WTC11 (cell line): Measurements from ENCODE around the gene CAP1. TPM values are rescaled to one million over a fixed set of nuclear protein-coding genes. Genes with fewer than 3 reads are reported as not detected.

Experiments used
- ATAC-seq: fragments of 200-7000 bp; cut with Tn5 transposase; 2 replicates; pipeline ENCODE4 v1.10.0; 2021; ENCODE audit warnings: mild to moderate bottlenecking, moderate library complexity
- CTCF ChIA-PET: fragments of 300-600 bp; sonication (Branson Sonifier 250); formaldehyde crosslinking; loops from one replicate; lab custom pipeline; 2021; ENCODE audit warnings: antibody characterized with exemption; lab: Charles Lee
- POLR2A ChIA-PET: fragments of 350-600 bp; sonication (Branson Sonifier 250); formaldehyde crosslinking; loops from one replicate; lab custom pipeline; 2021; ENCODE audit warnings: antibody characterized with exemption; lab: Charles Lee
- DNase-seq: peaks from one replicate; pipeline ENCODE4 v3.0.0; 2021; ENCODE audit warnings: low spot score
- H3K27ac Mint-ChIP-seq: 2 replicates; pipeline ENCODE4 v1.8.0; 2021; ENCODE audit warnings: mixed read lengths
- H3K27me3 Mint-ChIP-seq: 2 replicates; pipeline ENCODE4 v1.8.0; 2021; ENCODE audit warnings: low read depth, mild to moderate bottlenecking, moderate library complexity, mixed read lengths
- H3K36me3 Mint-ChIP-seq: 2 replicates; pipeline ENCODE4 v1.8.0; 2021; ENCODE audit warnings: mixed read lengths
- H3K4me1 Mint-ChIP-seq: 2 replicates; pipeline ENCODE4 v1.8.0; 2022; ENCODE audit warnings: mixed read lengths
- H3K4me3 Mint-ChIP-seq: 2 replicates; pipeline ENCODE4 v1.8.0; 2021; ENCODE audit warnings: mild to moderate bottlenecking, moderate library complexity, mixed read lengths
- H3K9me3 Mint-ChIP-seq: 2 replicates; pipeline ENCODE4 v1.8.0; 2021; ENCODE audit warnings: mixed read lengths
- CBFB ChIP-seq: sonication (generic); formaldehyde crosslinking; IDR thresholded peaks from 2 replicates; pipeline ENCODE4 v1.8.1; 2022; ENCODE audit warnings: mild to moderate bottlenecking, low read depth, missing genetic modification reagents
- CDX4 ChIP-seq: fragments of 250-450 bp; sonication (Bioruptor Pico); IDR thresholded peaks from 2 replicates; pipeline ENCODE4 v1.9.0; 2021; ENCODE audit warnings: moderate library complexity, mild to moderate bottlenecking, inconsistent platforms, borderline replicate concordance
- CREM ChIP-seq: sonication (generic); formaldehyde crosslinking; IDR thresholded peaks from 2 replicates; pipeline ENCODE4 v1.8.1; 2022; ENCODE audit warnings: mild to moderate bottlenecking, missing genetic modification reagents, moderate library complexity
- ESRRA ChIP-seq: sonication (generic); formaldehyde crosslinking; IDR thresholded peaks from 2 replicates; pipeline ENCODE4 v1.8.1; 2022; ENCODE audit warnings: mild to moderate bottlenecking, missing genetic modification reagents, borderline replicate concordance
- FOXJ3 ChIP-seq: sonication (generic); formaldehyde crosslinking; IDR thresholded peaks from 2 replicates; pipeline ENCODE4 v1.9.0; 2021; ENCODE audit warnings: missing genetic modification reagents, mild to moderate bottlenecking, borderline replicate concordance
- MAX ChIP-seq: sonication (generic); formaldehyde crosslinking; IDR thresholded peaks from 2 replicates; pipeline ENCODE4 v1.8.0; 2022; ENCODE audit warnings: mild to moderate bottlenecking, missing genetic modification reagents
- MXD4 ChIP-seq: fragments of 250-450 bp; sonication (Bioruptor Pico); IDR thresholded peaks from 2 replicates; pipeline ENCODE4 v1.8.0; 2021; ENCODE audit warnings: mild to moderate bottlenecking, moderate library complexity, borderline replicate concordance
- MYBL2 ChIP-seq: sonication (generic); formaldehyde crosslinking; IDR thresholded peaks from 2 replicates; pipeline ENCODE4 v1.8.1; 2023; ENCODE audit warnings: mild to moderate bottlenecking, moderate library complexity, missing genetic modification reagents
- NFATC4 ChIP-seq: fragments of 250-450 bp; sonication (Bioruptor Pico); IDR thresholded peaks from 2 replicates; pipeline ENCODE4 v1.9.0; 2021; ENCODE audit warnings: mild to moderate bottlenecking
- NFYB ChIP-seq: sonication (generic); formaldehyde crosslinking; conservative IDR thresholded peaks from 2 replicates; pipeline ENCODE4 v1.8.0; 2022; ENCODE audit warnings: low read depth, missing genetic modification reagents
- NR3C1 ChIP-seq: sonication (generic); formaldehyde crosslinking; conservative IDR thresholded peaks from 2 replicates; pipeline ENCODE4 v1.8.1; 2023; ENCODE audit warnings: low read depth, mild to moderate bottlenecking, missing genetic modification reagents
- PRDM15 ChIP-seq: sonication (generic); formaldehyde crosslinking; IDR thresholded peaks from 2 replicates; pipeline ENCODE4 v1.8.0; 2022; ENCODE audit warnings: missing genetic modification reagents
- RORB ChIP-seq: fragments of 250-450 bp; sonication (Bioruptor Pico); IDR thresholded peaks from 2 replicates; pipeline ENCODE4 v1.9.0; 2021; ENCODE audit warnings: mild to moderate bottlenecking
- SP1 ChIP-seq: sonication (generic); formaldehyde crosslinking; conservative IDR thresholded peaks from 2 replicates; pipeline ENCODE4 v1.8.1; 2022; ENCODE audit warnings: missing genetic modification reagents
- STAT6 ChIP-seq: sonication (generic); formaldehyde crosslinking; conservative IDR thresholded peaks from 2 replicates; pipeline ENCODE4 v1.8.1; 2023; ENCODE audit warnings: mild to moderate bottlenecking, low read depth, missing genetic modification reagents, moderate library complexity
- ZBTB43 ChIP-seq: sonication (generic); formaldehyde crosslinking; IDR thresholded peaks from 2 replicates; pipeline ENCODE4 v1.8.1; 2023; ENCODE audit warnings: mild to moderate bottlenecking, missing genetic modification reagents
- ZNF416 ChIP-seq: fragments of 250-450 bp; sonication (Bioruptor Pico); IDR thresholded peaks from 2 replicates; pipeline ENCODE4 v1.9.0; 2021; ENCODE audit warnings: mild to moderate bottlenecking, inconsistent platforms
- ZNF671 ChIP-seq: fragments of 250-450 bp; sonication (Bioruptor Pico); IDR thresholded peaks from 2 replicates; pipeline ENCODE4 v1.8.0; 2021; ENCODE audit warnings: mild to moderate bottlenecking
- total RNA-seq: library from RNA; stranded (reverse); gene quantifications from 3 replicates; pipeline ENCODE4 v1.2.3, GENCODE V29; 2021

Gene CAP1
- total RNA-seq, 1 experiment from 2014 or later: 304 TPM

GRCh38 chr1:40095806-40096205 is 55.3 kb downstream of the CAP1 start:
- ChIA-PET POLR2A (no interaction called here), CTCF (no interaction called here)
- Mint-ChIP-seq H3K36me3 (peaks cover 11% of the 10 kb centered on the region), H3K27ac (no peak overlapping the region), H3K9me3 (no peaks in the 10 kb centered on the region), H3K27me3 (peaks cover 20% of the 10 kb centered on the region), H3K4me3 (peak overlapping the region; percentile 92), H3K4me1 (peaks cover 18% of the 10 kb centered on the region)
- no peak for DNase-seq
- TF ChIP-seq FOXJ3 (CRISPR knock-in tag): no peak
- TF ChIP-seq STAT6: no peak
- no peak for TF ChIP-seq MAX (CRISPR knock-in tag)
- no peak for TF ChIP-seq CBFB (CRISPR knock-in tag)
- no peak for TF ChIP-seq ESRRA
- TF ChIP-seq ZNF671 (CRISPR knock-in tag): no peak
- no peak for TF ChIP-seq NR3C1 (CRISPR knock-in tag)
- TF ChIP-seq SP1 (CRISPR knock-in tag): no peak
- TF ChIP-seq CDX4 (CRISPR knock-in tag): no peak
- TF ChIP-seq RORB: no peak
- TF ChIP-seq NFATC4 (CRISPR knock-in tag): no peak
- no peak for ATAC-seq

GRCh38 chr1:40096646-40096976 is 56.1 kb downstream of the CAP1 start:
- H3K4me1 Mint-ChIP-seq: peaks cover 18% of the 10 kb centered on the region
- CTCF ChIA-PET: interaction anchor here (1.0 to 2.6 kb wide), 2 partner anchors 47 to 242 kb away, joined by 6 to 10 read pairs; no protein-coding TSS in a partner anchor

GRCh38 chr1:40096977-40097782 is 56.7 kb downstream of the CAP1 start, which contains the start of gene PPT1:
PPT1 (minus strand) TSS chr1:40097252; CDS start chr1:40097238, 14 bp downstream.
- peaks cover 4% of the 10 kb centered on the region; the same call in 1 of the 2 replicates for H3K36me3 Mint-ChIP-seq
- ChIA-PET CTCF (interaction anchor here (1.0 to 2.6 kb wide), 2 partner anchors 47 to 242 kb away, joined by 6 to 10 read pairs; no protein-coding TSS in a partner anchor), POLR2A (no interaction called here)
- H3K9me3 Mint-ChIP-seq: peaks cover 5% of the 10 kb centered on the region
- H3K4me3 Mint-ChIP-seq: peak within 1 kb of the TSS; percentile 92
- H3K27me3 Mint-ChIP-seq: peaks cover 30% of the 10 kb centered on the region
- ATAC-seq (peak; percentile 95), DNase-seq (peak; percentile 85)
- H3K4me1 Mint-ChIP-seq: peaks cover 18% of the 10 kb centered on the region
- peak within 1 kb of the TSS; percentile 89 for H3K27ac Mint-ChIP-seq
- TF ChIP-seq ZBTB43 (CRISPR knock-in tag) (peak; percentile 42; the same call in 1 of the 2 replicates), PRDM15 (CRISPR knock-in tag) (no peak), ZNF416 (CRISPR knock-in tag) (no peak; the same call in 1 of the 2 replicates), CREM (CRISPR knock-in tag) (peak; percentile 67; the same call in 1 of the 2 replicates), NFYB (CRISPR knock-in tag) (no peak; the same call in 1 of the 2 replicates)

More at GRCh38 chr1:40096646-40096976, 56.1 kb downstream of the CAP1 start:
- peak; percentile 19 for ATAC-seq
- 0 out of 2 replicates have a peak, but pooled peaks have one; percentile 22 for TF ChIP-seq MXD4 (CRISPR knock-in tag)
- no peak for TF ChIP-seq CDX4 (CRISPR knock-in tag)
- no peak for TF ChIP-seq MYBL2 (CRISPR knock-in tag)
- TF ChIP-seq, all 79 proteins: peak for 1
- Mint-ChIP-seq H3K9me3 (no peaks in the 10 kb centered on the region), H3K27me3 (peaks cover 25% of the 10 kb centered on the region), H3K36me3 (peaks cover 4% of the 10 kb centered on the region; the same call in 1 of the 2 replicates), H3K4me3 (peak overlapping the region; percentile 92), H3K27ac (peak overlapping the region; percentile 89)
- DNase-seq: no peak
- POLR2A ChIA-PET: no interaction called here
